ENCODE data around the gene ADCY2. TPM values are rescaled to one million over a fixed set of nuclear protein-coding genes. Genes with fewer than 3 reads are reported as not detected.

The ADCY2 gene
- polyA plus RNA-seq, 3 donors: 4.4 to 5.8 (median 5.6) TPM

DNA sequence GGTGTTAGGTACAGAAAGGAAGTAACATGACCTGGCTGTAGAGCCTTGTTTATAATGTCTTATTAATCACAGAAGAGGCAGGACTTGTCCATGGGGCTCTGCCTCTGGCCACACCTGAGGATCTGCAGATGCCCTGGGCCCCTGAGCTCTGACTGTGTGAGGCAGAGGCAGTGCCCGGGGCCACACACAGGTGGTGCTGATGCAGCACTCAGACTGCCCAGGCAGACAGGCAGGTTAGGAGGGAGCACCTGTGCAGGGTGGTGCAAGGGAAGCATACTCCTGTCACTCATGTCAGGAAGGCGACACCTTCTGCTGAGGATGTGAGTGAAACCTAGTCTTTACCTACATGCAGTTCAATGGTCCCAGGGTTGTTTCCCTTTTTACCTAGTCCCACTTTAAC lies 366.3 kb downstream of the ADCY2 start:
- DNase-seq (ENCODE audit: low read depth in 3 of 3, low spot score in 2 of 3): no peak

DNA sequence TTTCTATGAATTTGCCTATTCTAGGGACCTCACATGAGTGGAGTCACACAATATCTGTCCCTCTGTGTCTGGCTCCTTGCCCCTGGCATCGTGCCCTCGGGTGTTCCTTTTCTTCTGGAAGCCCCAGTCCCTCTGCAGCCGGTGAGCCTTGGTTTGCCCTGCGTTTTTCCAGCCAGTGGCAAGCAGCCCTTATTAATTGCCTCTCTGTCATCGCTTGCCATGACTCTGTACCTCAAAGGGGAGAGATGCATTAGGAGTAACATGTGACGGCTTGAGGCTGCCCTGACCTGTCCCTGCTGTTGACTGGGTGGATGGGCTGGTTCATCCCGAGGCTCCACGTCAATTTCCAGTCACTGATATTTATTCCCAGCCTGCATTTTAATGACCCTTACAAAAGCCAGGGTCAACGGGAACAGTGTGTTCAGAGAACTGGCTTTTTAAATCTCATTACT lies 367.7 kb downstream of the ADCY2 start:
- no peak for DNase-seq (ENCODE audit: low read depth in 3 of 3, low spot score in 2 of 3)

GRCh38 chr5:7764452-7764851 lies 368.5 kb downstream of the ADCY2 start:
- no peak for DNase-seq (ENCODE audit: low read depth in 3 of 3, low spot score in 2 of 3)

- DNase-seq (ENCODE audit: low read depth in 3 of 3, low spot score in 2 of 3): no peak
Observed at GRCh38 chr5:7770436-7770835, 374.5 kb downstream of the ADCY2 start.

DNA sequence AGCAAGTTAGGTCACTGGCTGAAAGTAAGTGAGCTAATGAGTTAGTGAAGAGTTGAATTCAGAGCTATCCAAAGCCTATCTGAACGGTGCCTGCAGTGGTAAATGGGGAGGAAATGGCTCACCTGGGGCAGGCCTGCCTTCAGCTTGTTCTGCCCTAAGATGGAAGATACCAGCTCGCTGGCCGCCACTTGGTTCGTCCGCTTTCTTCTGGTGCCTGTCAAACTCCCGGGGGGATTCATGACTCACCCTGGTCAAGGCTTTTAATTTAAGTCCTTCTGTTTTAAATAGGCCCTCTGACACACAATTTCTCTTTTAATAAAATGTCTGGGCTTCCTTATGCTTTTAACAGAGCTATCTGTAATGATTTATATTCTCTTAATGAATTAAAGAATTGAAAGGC lies 376.2 kb downstream of the ADCY2 start:
- no peak for DNase-seq (ENCODE audit: low read depth in 3 of 3, low spot score in 2 of 3)

- DNase-seq (ENCODE audit: low read depth in 3 of 3, low spot score in 2 of 3): no peak
Observed at GRCh38 chr5:7773178-7773577, 377.2 kb downstream of the ADCY2 start.

DNA sequence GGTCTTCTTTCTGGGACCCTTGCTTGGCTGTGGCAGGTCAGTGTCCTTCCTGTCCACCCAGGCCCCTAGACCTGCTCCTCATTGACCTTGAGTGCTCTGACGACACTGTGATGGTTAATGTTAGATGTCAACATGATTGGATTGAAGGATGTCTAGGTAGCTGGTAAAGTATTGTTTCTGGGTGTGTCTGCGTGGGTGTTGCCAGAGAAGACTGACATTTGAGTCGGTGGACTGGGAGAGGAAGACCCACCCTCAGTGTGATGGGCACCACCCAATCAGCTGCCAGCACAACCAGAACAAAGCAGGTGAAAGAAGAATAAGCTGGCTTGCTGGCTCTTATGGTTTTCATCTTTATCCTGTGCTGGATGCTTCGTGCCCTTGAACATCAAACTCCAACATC lies 380.5 kb downstream of the ADCY2 start:
- DNase-seq (ENCODE audit: low read depth in 3 of 3, low spot score in 2 of 3): no peak

- no peak for DNase-seq (ENCODE audit: low read depth in 3 of 3, low spot score in 2 of 3)
Observed at GRCh38 chr5:7779019-7780005, 383.4 kb downstream of the ADCY2 start.

GRCh38 chr5:7781899-7782298 lies 386.0 kb downstream of the ADCY2 start:
- DNase-seq (ENCODE audit: low read depth in 3 of 3, low spot score in 2 of 3): no peak

GRCh38 chr5:7784683-7785380 lies 388.9 kb downstream of the ADCY2 start:
- no peak for DNase-seq (ENCODE audit: low read depth in 3 of 3, low spot score in 2 of 3)

- no peak for DNase-seq (ENCODE audit: low read depth in 3 of 3, low spot score in 2 of 3)
Observed at GRCh38 chr5:7787770-7788169, 391.8 kb downstream of the ADCY2 start.

DNA sequence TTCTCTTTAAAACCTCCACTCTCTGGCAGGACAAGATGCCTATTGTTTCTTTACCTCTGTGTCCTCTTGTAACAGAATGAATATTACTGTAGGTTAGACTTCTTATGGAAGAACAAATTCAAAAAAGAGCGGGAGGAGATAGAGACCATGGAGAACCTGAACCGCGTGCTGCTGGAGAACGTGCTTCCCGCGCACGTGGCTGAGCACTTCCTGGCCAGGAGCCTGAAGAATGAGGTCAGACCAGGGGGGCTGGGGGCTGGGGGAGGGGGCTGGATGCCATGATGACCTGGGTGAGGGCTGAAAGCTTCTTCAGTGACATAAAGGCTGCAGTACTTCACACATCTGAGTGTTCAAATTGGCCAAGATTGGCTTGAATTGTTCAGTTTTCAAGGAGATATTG lies 393.6 kb downstream of the ADCY2 start:
- no peak for DNase-seq (ENCODE audit: low read depth in 3 of 3, low spot score in 2 of 3)

GRCh38 chr5:7793895-7794294 lies 398.0 kb downstream of the ADCY2 start:
- DNase-seq (ENCODE audit: low read depth in 3 of 3, low spot score in 2 of 3): no peak

- DNase-seq (ENCODE audit: low read depth in 3 of 3, low spot score in 2 of 3): no peak
Observed at GRCh38 chr5:7794311-7794710, 398.4 kb downstream of the ADCY2 start.

DNA sequence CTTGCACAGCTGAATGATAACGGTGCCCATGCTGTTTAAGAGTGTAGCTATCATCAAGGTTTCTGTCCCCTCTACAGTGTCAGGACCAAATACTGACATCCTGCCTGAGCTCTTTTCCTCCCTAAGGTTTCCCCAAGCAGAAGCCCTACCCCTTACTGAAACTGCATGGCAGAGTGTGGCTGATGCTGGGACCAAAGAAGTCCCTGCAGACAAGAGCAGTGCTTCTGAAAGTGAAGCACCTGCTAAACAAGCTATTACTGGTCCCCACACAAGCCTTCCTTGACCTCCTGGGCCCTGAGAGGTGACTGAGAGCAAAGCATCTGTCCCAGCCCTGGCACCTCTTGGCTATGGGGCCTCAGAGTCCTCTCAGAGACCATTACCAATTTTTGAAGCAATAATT lies 398.9 kb downstream of the ADCY2 start:
- no peak for DNase-seq (ENCODE audit: low read depth in 3 of 3, low spot score in 2 of 3)

DNA sequence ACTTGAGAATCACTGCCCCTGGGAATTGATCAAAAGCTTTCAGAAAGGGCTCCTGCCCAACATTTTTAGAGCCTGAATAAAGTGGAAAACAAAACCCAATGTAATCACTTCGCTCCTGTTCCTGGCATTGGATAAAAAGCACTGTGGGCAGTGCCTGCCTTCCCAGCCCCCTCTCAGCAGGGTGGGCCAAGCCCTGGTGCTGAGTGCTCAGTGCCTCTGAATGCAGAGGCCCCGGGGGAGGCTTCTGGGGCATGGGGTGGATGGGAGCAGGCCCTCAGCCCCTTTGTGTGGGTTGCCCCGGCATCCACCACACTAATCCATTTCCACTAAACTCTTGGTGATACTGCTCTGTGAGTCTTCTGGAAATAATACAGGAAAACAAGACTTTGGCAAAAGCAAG lies 399.4 kb downstream of the ADCY2 start:
- DNase-seq (ENCODE audit: low read depth in 3 of 3, low spot score in 2 of 3): no peak

DNA sequence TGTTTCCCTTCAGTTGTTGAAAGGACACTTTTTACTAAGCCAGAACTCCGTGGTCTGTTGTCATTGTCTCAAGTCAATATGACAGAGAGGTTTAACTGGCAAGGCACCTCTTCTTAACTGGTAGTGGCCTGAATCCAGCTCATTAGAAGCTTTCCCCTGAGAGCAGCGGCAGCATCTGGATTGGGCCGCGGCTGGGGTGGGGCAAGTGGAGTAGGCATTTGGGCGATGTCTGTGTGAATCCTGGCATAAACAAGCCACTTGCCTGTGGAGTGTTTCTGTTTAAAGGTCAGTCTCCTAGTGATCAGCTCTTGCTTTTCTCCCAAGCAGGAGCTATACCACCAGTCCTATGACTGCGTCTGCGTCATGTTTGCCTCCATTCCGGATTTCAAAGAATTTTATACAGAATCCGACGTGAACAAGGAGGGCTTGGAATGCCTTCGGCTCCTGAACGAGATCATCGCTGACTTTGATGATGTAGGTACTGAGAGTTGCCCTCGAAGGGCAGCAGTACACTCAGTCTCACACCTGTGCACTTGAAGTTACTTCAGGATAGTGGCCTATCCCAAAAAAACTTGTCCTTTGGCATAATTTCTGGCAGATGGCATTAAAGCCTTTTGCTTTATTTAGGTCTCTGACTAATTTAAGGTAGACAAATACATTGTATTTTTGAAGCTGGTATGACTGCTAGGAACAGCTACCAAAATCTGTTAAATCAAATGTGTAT lies 406.1 kb downstream of the ADCY2 start:
- DNase-seq (ENCODE audit: low read depth in 3 of 3, low spot score in 2 of 3): no peak

- no peak for DNase-seq (ENCODE audit: low read depth in 3 of 3, low spot score in 2 of 3)
Observed at GRCh38 chr5:7802855-7803254, 406.9 kb downstream of the ADCY2 start.

- DNase-seq (ENCODE audit: low read depth in 3 of 3, low spot score in 2 of 3): no peak
Observed at GRCh38 chr5:7803937-7804336, 408.0 kb downstream of the ADCY2 start.

- no peak for DNase-seq (ENCODE audit: low read depth in 3 of 3, low spot score in 2 of 3)
Observed at GRCh38 chr5:7805379-7805778, 409.4 kb downstream of the ADCY2 start.

DNA sequence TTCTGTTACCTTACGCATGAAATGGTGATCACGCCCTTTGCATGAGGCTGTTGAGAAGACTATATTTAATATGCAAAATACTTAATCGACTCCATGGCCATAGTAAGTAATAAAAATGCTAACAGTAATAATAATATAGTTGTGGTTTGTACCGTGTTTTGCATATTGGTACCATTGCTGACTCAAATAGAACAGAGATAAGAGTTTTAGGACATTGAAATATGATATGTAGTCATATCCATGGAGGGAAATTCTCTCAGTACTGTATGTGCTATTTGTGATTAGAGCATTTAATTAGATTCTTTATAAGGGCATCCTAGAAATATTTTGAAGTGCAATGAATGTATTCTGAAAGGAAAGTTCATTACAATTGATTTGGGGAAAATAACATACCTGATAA lies 413.1 kb downstream of the ADCY2 start:
- DNase-seq (ENCODE audit: low read depth in 3 of 3, low spot score in 2 of 3): no peak
